HG03097 (cell line): ENCODE measurements around the gene PDS5A.
"Not testable (repeated sequence)": the region's sequence is repeated elsewhere in the genome, so short reads cannot be mapped to it uniquely, and the experiment has no call there.

ENCODE experiments used
- ATAC-seq: cut with Tn5 transposase; IDR thresholded peaks from one replicate; pipeline ENCODE4 v1.9.1; 2021; ENCODE audit not compliant: unreplicated experiment, low FRiP score

The PDS5A gene

DNA sequence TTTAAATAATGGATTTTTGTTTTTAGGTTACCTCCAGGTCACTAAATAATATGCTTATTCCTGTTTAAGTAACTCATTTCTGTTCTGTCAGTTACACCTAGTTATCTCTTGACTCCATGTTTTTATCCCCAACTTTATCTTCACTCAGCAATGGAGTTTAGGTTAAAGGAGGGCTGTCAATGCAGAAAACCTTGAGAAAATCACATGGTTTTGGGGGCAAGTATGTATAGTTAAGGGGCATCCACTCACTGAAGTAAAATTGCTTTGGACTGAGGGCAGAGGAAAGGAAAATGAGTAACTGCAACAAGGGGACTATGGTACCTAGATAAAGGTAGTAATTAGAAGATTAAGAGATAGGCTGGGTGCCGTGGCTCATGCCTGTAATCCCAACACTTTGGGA lies 192.6 kb downstream of the PDS5A start:
- no peak for ATAC-seq

DNA sequence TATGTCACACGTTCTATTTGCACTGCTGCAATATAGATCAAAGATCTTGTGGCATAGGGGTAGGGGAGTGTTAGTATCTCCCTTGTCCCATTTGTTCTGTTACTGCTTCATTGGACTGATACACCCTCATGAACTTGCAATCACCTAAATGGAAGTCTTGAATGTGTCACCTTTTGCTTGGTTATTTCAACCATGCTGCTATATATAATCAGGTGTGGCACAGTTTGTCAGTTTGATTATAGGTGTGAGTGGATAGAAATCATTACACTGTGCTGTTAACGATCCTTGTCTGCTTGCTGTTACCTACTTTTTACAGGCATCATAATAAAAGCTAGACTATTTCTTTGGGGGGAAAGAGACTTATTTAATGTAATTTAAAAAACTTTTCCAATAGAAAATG lies 195.7 kb downstream of the PDS5A start:
- not testable (repeated sequence) for ATAC-seq
